A549 treated with GW870086 at 1 μM for 4 hours (cell line): ENCODE results near the gene ULK1. TPM values are rescaled to one million over a fixed set of nuclear protein-coding genes. Genes with fewer than 3 reads are reported as not detected.

Experiments
- total RNA-seq: library from RNA; stranded (reverse); fragments of 200-300 nt; extraction: Qiagen RNA extraction; gene quantifications from 5 replicates; pipeline ENCODE4 v1.2.3, GENCODE V29; 2022; ENCODE audit warnings: low read depth

Gene ULK1
- total RNA-seq = 20.6 to 30.0 TPM (median 28.0 TPM) in 5 replicates

DNA sequence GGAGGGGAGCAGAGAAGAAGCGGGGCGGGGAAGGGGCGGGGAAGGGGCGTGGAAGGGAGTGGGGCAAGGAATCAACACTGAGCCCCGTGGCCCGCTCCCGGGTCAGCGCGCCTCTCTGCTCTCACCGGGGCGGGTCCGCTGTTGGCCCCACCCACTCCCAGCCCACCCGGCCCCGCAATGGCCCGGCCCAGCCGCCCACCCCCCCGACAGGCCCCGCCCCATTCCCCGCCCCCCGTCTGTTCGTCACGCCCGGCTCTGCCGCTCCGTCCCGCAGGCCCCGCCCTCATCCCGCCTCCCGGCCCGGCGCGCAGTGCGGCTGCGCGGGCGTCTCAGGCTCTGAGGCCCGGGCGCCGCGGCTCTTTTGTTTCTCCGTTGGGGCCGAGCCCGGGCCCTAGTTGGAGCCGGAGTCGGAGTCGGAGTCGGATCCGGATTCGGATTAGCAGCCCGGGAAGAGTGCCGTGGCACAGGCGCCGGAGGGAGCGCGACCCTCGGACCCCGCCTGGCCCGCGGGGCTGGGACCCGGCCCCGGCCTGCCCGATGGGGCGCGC, at the start of gene ULK1:
Gene ULK1 (plus strand): TSS at position 310 of the 548 bp plus-strand sequence. CDS start 380 bp downstream, outside the sequence.

DNA sequence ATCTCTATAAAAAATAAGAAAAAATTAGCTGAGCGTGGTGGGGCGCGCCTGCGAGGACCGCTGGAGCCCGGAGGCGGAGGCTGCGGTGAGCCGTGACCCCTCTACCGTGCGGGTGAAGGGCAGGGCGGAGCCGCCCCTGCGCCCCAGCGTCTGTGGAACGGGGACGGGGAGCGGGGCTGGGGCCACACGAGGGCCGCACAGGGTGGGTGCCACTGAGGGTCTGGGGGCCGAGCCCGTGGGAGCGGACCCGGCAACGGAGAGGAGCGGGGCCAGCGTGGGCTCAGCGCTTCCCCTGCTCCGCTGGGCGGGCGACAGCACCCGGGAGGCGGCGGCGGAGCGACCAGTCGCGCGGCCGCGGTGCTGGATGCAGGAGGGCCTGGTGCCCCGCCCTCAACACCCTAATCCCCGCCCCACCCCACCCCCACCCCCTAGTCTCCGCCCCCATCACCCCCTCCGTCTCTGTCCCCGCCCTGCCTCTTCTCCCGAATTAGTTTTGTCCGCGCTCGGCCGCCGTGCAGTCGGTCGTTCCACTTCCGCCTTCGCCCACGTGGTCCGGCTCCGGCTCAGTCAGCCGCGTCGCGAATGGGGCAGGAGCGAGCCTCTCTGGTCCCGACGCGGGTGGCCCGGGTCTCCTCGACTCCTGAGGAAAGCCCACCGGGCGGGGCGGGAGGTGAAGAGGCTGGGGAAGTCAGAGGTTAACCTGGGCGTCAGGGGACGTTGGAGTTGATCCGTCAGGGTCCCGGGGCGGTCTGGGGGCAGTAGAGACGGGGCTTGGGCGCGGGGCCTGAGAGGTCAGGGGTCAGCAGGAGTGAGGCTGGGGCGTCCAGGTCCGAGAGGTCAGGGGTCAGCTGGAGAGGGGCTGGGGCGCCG, 34.5 kb downstream of the ULK1 start, which contains the start of gene PUS1:
Gene PUS1 (plus strand): TSS at position 566 of the 870 bp plus-strand sequence. CDS start 447 bp downstream, outside the sequence.

DNA sequence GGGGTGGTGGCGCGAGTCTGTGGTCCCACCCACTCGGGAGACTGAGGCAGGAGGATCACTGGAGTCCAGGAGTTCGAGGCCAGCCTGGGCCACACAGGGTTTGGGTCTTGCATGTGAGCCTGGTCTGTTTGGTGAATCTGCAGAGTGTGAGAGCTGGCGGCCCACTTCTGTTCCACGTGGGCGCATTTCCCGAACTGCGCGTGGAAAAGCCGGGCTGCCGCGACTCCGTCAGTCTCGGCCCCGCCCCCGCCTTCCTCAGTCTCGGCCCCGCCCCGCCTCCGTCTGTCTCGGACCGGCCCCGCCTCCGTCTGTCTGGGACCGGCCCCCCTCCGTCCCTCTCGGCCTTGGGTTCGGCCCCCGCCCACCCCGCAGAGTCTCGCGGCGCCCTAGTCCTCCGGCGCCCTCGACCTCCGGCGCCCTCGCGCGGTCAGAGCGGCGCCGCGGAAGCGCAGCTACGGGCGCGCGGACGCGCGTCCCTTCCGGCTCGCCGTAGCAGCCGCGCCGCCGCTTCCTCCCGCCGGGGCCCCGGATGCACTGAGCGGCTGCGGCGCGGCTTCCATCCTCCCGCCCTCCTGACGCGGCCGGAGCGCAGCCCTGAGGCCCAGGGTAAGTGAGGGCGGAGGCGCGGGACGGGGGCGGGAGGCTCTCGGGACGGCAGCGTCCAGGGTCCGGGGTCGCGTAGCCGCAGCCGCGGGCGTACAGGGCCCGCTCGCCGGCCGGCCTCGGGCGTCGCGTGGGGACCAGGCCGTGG, 55.2 kb downstream of the ULK1 start, which contains the start of gene EP400:
Gene EP400 (plus strand): TSS at position 512 of the 751 bp plus-strand sequence. CDS start 10,678 bp downstream, outside the sequence.

Other genes with a start within 250 kb of the ULK1 start
- gene SFSWAP, start 183.5 kb upstream of the ULK1 start, total RNA-seq = 23.5 to 29.5 TPM (median 28.6 TPM) in 5 replicates
- 8.1 to 15.1 TPM (median 10.6 TPM) in 5 replicates for gene MMP17, start 66.2 kb upstream of the ULK1 start, total RNA-seq
- 56.4 to 77.1 TPM (median 74.4 TPM) in 5 replicates for gene PUS1, start 34.7 kb downstream of the ULK1 start, total RNA-seq
- gene EP400, start 55.3 kb downstream of the ULK1 start, total RNA-seq = 21.1 to 25.8 TPM (median 24.7 TPM) in 5 replicates
- gene DDX51, start 249.7 kb downstream of the ULK1 start, total RNA-seq = 20.3 to 30.9 TPM (median 26.2 TPM) in 5 replicates
- 43.3 to 60.0 TPM (median 56.6 TPM) in 5 replicates for gene NOC4L, start 249.8 kb downstream of the ULK1 start, total RNA-seq